ENCODE data around the gene FNDC5.
"Not testable (repeated sequence)": the region's sequence is repeated elsewhere in the genome, so short reads cannot be mapped to it uniquely, and the experiment has no call there.

The FNDC5 gene

DNA sequence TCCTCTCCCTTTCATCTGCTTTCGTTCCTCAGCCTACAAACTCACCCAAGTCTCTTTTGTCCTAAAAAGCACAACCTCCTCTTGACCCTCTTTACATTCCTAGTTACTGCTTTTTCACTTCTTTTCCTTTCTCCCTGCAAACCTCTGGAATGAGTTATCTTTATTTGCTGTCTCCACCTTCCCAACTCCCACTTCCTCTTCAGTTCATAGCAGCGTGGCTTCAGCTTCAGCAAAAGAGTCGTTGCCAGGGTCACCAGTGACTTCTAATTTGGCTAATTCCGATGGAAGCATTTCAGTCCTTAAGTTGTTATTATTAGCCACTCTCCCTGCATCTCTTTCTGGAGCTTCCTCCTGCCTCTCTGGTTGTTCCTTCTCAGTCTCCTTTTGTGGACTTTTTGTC lies 36.7 kb upstream of the FNDC5 start:
- FAIRE-seq: no peak
- no peak for DNase-seq (ENCODE audit: insufficient read length, low spot score)
- TF ChIP-seq, protein P1, sequence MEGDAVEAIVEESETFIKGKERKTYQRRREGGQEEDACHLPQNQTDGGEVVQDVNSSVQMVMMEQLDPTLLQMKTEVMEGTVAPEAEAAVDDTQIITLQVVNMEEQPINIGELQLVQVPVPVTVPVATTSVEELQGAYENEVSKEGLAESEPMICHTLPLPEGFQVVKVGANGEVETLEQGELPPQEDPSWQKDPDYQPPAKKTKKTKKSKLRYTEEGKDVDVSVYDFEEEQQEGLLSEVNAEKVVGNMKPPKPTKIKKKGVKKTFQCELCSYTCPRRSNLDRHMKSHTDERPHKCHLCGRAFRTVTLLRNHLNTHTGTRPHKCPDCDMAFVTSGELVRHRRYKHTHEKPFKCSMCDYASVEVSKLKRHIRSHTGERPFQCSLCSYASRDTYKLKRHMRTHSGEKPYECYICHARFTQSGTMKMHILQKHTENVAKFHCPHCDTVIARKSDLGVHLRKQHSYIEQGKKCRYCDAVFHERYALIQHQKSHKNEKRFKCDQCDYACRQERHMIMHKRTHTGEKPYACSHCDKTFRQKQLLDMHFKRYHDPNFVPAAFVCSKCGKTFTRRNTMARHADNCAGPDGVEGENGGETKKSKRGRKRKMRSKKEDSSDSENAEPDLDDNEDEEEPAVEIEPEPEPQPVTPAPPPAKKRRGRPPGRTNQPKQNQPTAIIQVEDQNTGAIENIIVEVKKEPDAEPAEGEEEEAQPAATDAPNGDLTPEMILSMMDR (IDR thresholded peaks at IDR 0.05; ENCODE audit: insufficient read depth, missing control alignments): no peak

DNA sequence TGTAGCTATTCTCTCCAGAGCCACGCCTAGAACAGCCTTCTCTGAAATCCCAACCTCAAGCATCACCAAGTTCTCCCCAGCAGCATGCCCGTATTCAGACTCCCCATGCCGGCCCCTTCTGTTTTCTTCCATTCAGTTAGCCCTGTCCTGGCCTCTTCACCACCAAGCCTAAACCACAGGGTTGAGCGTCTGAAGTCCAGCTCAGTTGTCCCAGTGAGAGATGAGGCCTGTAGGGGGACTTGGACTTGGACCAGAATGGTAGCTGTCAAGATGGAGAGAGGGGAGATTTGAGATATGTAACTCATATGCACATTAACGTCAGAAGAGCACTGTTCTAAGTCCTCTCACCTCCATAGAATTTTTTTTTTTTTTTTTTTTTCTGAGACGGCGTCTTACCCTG lies 35.9 kb upstream of the FNDC5 start:
- DNase-seq (ENCODE audit: insufficient read length, low spot score) (no peak), FAIRE-seq (no peak)
- TF ChIP-seq, protein P1 (IDR thresholded peaks at IDR 0.05; ENCODE audit: insufficient read depth, missing control alignments): no peak

DNA sequence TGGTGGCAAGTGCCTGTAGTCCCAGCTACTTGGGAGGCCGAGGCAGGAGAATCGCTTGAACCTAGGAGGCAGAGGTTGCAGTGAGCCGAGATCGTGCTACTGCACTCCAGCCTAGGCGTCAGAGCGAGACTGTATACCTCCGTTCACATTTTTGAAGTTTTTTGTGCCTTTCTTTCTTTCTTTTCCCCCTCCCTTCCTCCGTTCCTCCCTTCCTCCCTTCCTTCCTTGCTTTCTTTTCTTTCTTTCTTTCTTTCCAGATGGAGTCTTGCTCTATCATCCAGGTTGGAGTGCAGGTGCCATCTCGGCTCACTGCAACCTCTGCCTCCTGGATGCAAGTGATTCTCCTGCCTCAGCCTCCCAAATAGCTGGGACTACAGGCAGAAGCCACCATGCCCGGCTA lies 34.9 kb upstream of the FNDC5 start:
- FAIRE-seq; DNase-seq (ENCODE audit: insufficient read length, low spot score): not testable (repeated sequence)

DNA sequence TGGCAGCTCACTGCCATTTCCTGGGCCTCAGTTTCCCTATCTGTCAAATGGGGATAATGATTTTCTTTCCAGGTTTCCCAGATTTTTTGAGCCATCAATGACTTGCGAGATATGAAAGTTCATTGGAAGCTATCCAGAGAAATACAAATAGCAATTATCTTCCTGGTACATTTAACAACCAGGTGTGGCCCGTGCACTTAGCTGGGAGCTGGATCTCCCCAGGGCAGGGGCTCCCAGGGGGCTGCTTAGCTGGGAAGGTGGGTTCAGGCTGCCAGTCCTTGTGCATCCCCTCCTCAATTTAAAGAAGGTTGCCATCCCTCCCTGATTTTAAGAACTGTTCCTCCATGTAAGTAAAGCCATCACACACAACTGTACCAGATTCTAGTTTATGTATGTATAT lies 34.1 kb upstream of the FNDC5 start:
- FAIRE-seq: no peak
- TF ChIP-seq, protein P1 (IDR thresholded peaks at IDR 0.05; ENCODE audit: insufficient read depth, missing control alignments): no peak

DNA sequence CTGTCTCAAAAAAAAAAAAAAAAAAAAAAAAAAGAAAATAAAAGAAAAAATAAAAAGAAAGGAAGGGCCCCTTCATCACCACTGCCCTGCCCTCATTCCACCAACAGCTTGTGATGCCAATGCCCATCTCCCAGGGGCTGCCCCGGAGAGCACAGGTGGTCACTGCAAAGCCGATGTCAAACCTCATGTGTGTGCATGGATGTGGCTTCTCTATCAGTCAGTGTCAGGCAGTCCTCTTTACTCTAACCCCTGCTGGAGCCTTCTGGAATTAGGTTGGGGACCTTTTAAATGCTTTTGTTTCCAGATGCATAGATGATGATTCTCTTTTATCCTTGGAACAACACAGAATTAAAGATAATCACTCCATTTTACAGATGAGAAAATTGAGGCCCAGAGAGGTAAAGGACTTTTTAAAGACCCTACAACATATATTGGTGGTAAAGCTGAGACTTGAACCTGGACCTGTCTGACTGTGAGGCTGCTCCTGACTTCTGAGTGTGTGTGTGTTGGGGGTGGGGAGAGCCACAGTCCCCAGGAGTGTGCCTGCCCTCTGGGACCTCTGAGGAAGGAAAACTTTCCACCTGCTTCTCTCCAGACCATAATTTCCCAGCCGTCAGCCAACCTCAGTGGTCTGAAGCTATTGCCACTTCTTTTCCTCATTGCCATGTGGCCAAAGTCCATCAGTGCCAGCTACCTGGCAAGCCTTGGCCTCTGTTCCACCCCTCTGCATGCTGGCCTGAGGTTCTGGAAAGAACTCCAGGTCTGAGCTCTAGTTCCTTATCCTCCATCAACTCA lies 33.5 kb upstream of the FNDC5 start:
- DNase-seq (ENCODE audit: insufficient read length, low spot score) (no peak), FAIRE-seq (no peak)
- TF ChIP-seq, protein P1 (IDR thresholded peaks at IDR 0.05; ENCODE audit: insufficient read depth, missing control alignments): no peak

More for the DNA sequence above, 34.1 kb upstream of the FNDC5 start:
- no peak for DNase-seq (ENCODE audit: insufficient read length, low spot score)

DNA sequence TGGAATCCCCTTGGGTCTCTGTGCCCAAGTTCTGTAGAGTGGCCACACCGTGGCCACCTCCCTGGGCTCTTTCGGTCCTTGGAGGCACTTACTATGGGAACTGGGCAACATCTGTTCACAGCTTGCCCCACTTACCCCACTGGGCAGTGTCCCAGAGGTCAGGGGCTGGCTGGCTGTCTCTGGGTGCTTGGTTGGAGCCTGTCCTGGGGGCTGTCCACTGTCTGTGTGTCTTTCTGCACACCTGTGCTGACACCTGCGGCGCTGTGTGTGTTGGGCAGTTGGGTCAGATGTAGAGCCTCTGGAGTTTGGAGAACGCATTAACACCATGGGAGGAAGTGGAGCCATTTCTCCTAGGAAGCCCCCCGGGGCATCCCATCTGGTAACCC lies 31.8 kb upstream of the FNDC5 start:
- no peak for FAIRE-seq

DNA sequence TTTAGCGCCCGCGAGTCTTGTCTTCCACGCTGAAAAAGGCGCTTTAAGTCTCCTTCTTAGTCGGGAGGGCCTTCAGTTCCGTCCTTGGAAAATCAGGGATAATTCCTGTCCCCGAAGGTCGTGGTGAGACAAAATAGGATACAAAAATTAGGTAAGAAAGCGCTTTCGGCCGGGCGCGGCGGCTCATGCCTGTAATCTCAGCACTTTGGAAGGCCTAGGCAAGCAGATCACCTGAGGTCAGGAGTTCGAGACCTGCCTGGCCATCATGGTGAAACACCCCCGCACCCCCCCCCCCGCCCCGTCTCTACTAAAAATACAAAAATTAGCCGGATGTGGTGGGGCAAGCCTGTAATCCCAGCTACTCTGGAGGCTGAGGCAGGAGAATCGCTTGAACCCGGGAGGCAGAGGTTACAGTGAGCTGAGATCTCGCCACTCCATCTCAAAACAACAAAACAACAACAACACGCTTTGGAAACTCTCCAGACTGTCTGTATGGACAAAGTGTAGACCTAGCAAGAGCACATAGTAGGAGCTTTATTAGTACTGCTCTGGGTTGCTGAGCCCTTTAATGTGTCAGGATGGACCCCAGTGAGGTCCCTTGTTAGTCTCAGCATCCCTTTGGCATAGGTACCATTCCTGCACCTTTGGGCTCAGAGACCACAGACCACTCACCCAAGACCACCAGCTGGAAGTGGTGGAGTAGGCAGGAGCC lies 31.3 kb upstream of the FNDC5 start:
- FAIRE-seq: no peak
- TF ChIP-seq, protein P1 (IDR thresholded peaks at IDR 0.05; ENCODE audit: insufficient read depth, missing control alignments): no peak
- DNase-seq (ENCODE audit: insufficient read length, low spot score): no peak

More for the DNA sequence above, 31.8 kb upstream of the FNDC5 start:
- no peak for DNase-seq (ENCODE audit: insufficient read length, low spot score)
- TF ChIP-seq, protein P1 (IDR thresholded peaks at IDR 0.05; ENCODE audit: insufficient read depth, missing control alignments): no peak

All from D721Med (cell line).